Peyer's patch (tissue), 4 donors: Measurements from ENCODE around the gene DPYD. TPM values are rescaled to one million over a fixed set of nuclear protein-coding genes. Genes with fewer than 3 reads are reported as not detected.

ENCODE experiments used
- DNase-seq, 3 donors: peaks; one replicate each; pipeline ENCODE4 v3.0.0-alpha.2; 2017 to 2019
- H3K27ac ChIP-seq, 4 donors: fragments of 200-600 bp; sonication (generic); one replicate each; pipeline ENCODE4 v1.5.1; 2016 to 2019
- H3K27me3 ChIP-seq, 2 donors: fragments of 200-600 bp; sonication (generic); one replicate each; pipeline ENCODE4 v1.5.1; 2019
- H3K36me3 ChIP-seq, 3 donors: fragments of 200-600 bp; sonication (generic); one replicate each; pipeline ENCODE4 v1.5.1; 2016 to 2019
- H3K4me1 ChIP-seq, 4 donors: fragments of 200-600 bp; sonication (generic); one replicate each; pipeline ENCODE4 v1.5.1; 2016 to 2019
- H3K4me3 ChIP-seq, 4 donors: fragments of 200-600 bp; sonication (generic); 1 replicate in 3 of 4; 2 replicates in 1 of 4; pipeline ENCODE4 v1.5.1; 2016 to 2019; ENCODE audit warnings: mild to moderate bottlenecking in 1 of 4
- H3K9me3 ChIP-seq, 4 donors: fragments of 200-600 bp; sonication (generic); one replicate each; pipeline ENCODE4 v1.5.1; 2016 to 2019; ENCODE audit warnings: mild to moderate bottlenecking in 1 of 4
- CTCF ChIP-seq, 6 experiments: fragments of 450-650 bp in 4 of 6; fragments of 200-600 bp in 2 of 6; sonication (generic) in 1 of 6; IDR thresholded peaks; one replicate each; pipeline ENCODE4 v1.5.1; 2017 to 2019; ENCODE audit warnings: antibody characterized with exemption in 6 of 6, mild to moderate bottlenecking in 3 of 6, moderate library complexity in 1 of 6
- POLR2A ChIP-seq, 2 donors: fragments of 450-650 bp; IDR thresholded peaks; one replicate each; pipeline ENCODE4 v1.5.1; 2017; ENCODE audit warnings: antibody characterized with exemption in 2 of 2, mild to moderate bottlenecking in 2 of 2, moderate library complexity in 2 of 2
- total RNA-seq, 4 donors: library from RNA; depleted of rRNA; stranded (reverse); fragments of >200 nt; gene quantifications; one replicate each; pipeline ENCODE4 v1.1.0, GENCODE V29; 2016

DPYD gene
- total RNA-seq, 4 donors from 2014 or later = 30.8 to 39.7 (median 36.4) TPM

- Histone ChIP-seq H3K27ac (no peak overlapping the region), H3K4me1 (no peaks in the 10 kb centered on the region), H3K9me3 (no peaks in the 10 kb centered on the region), H3K36me3 (no peaks in the 10 kb centered on the region), H3K27me3 (no peaks in the 10 kb centered on the region), H3K4me3 (no peak overlapping the region)
- no peak for DNase-seq
- TF ChIP-seq POLR2A (IDR thresholded peaks at IDR 0.05) = no peak
- no peak for TF ChIP-seq CTCF (IDR thresholded peaks at IDR 0.05)
Measured at GRCh38 chr1:97378596-97378995, 542.2 kb downstream of the DPYD start.

- no peaks in the 10 kb centered on the region for H3K36me3 ChIP-seq
- no peaks in the 10 kb centered on the region for H3K4me1 ChIP-seq
- no peaks in the 10 kb centered on the region for H3K27me3 ChIP-seq
- no peak overlapping the region for H3K4me3 ChIP-seq
- H3K9me3 ChIP-seq = no peaks in the 10 kb centered on the region
- TF ChIP-seq CTCF (IDR thresholded peaks at IDR 0.05) (no peak), POLR2A (IDR thresholded peaks at IDR 0.05) (no peak)
- H3K27ac ChIP-seq = no peak overlapping the region
- DNase-seq = no peak
Measured at GRCh38 chr1:97377432-97378034, 543.3 kb downstream of the DPYD start.

GRCh38 chr1:97373000-97373399 is 547.8 kb downstream of the DPYD start:
- no peak for DNase-seq
- no peaks in the 10 kb centered on the region for H3K27me3 ChIP-seq
- no peak overlapping the region for H3K4me3 ChIP-seq
- no peak overlapping the region for H3K27ac ChIP-seq
- no peak for TF ChIP-seq CTCF (IDR thresholded peaks at IDR 0.05)
- no peak for TF ChIP-seq POLR2A (IDR thresholded peaks at IDR 0.05)
- no peaks in the 10 kb centered on the region for H3K9me3 ChIP-seq
- H3K4me1 ChIP-seq = no peaks in the 10 kb centered on the region
- no peaks in the 10 kb centered on the region for H3K36me3 ChIP-seq

GRCh38 chr1:97372531-97372930 is 548.3 kb downstream of the DPYD start:
- no peak for DNase-seq
- H3K9me3 ChIP-seq = no peaks in the 10 kb centered on the region
- H3K27me3 ChIP-seq = no peaks in the 10 kb centered on the region
- no peak overlapping the region for H3K4me3 ChIP-seq
- no peaks in the 10 kb centered on the region for H3K4me1 ChIP-seq
- H3K36me3 ChIP-seq = no peaks in the 10 kb centered on the region
- TF ChIP-seq POLR2A (IDR thresholded peaks at IDR 0.05) (no peak), CTCF (IDR thresholded peaks at IDR 0.05) (no peak)
- H3K27ac ChIP-seq = no peak overlapping the region

GRCh38 chr1:97368296-97368695 is 552.5 kb downstream of the DPYD start:
- DNase-seq = no peak
- TF ChIP-seq POLR2A (IDR thresholded peaks at IDR 0.05) = no peak
- TF ChIP-seq CTCF (IDR thresholded peaks at IDR 0.05) = no peak
- H3K9me3 ChIP-seq = no peaks in the 10 kb centered on the region

GRCh38 chr1:97366984-97367383 is 553.9 kb downstream of the DPYD start:
- TF ChIP-seq CTCF (IDR thresholded peaks at IDR 0.05) (no peak), POLR2A (IDR thresholded peaks at IDR 0.05) (no peak)
- no peaks in the 10 kb centered on the region for H3K36me3 ChIP-seq
- H3K4me1 ChIP-seq = no peaks in the 10 kb centered on the region
- no peaks in the 10 kb centered on the region for H3K27me3 ChIP-seq
- DNase-seq = no peak
- H3K9me3 ChIP-seq = no peaks in the 10 kb centered on the region
- H3K27ac ChIP-seq = no peak overlapping the region
- no peak overlapping the region for H3K4me3 ChIP-seq

More at GRCh38 chr1:97368296-97368695, 552.5 kb downstream of the DPYD start:
- no peak overlapping the region for H3K4me3 ChIP-seq
- no peaks in the 10 kb centered on the region for H3K36me3 ChIP-seq
- no peaks in the 10 kb centered on the region for H3K27me3 ChIP-seq
- no peak overlapping the region for H3K27ac ChIP-seq
- no peaks in the 10 kb centered on the region for H3K4me1 ChIP-seq
